HG03196 (cell line): ENCODE data around the gene PI4KA.
"Not testable (repeated sequence)": the region's sequence is repeated elsewhere in the genome, so short reads cannot be mapped to it uniquely, and the experiment has no call there.

Experiments
- ATAC-seq: cut with Tn5 transposase; IDR thresholded peaks from one replicate; pipeline ENCODE4 v1.9.1; 2021; ENCODE audit not compliant: unreplicated experiment

Gene PI4KA

GRCh38 chr22:20671409-20672081, 187.1 kb downstream of the PI4KA start:
- ATAC-seq, result no peak

DNA sequence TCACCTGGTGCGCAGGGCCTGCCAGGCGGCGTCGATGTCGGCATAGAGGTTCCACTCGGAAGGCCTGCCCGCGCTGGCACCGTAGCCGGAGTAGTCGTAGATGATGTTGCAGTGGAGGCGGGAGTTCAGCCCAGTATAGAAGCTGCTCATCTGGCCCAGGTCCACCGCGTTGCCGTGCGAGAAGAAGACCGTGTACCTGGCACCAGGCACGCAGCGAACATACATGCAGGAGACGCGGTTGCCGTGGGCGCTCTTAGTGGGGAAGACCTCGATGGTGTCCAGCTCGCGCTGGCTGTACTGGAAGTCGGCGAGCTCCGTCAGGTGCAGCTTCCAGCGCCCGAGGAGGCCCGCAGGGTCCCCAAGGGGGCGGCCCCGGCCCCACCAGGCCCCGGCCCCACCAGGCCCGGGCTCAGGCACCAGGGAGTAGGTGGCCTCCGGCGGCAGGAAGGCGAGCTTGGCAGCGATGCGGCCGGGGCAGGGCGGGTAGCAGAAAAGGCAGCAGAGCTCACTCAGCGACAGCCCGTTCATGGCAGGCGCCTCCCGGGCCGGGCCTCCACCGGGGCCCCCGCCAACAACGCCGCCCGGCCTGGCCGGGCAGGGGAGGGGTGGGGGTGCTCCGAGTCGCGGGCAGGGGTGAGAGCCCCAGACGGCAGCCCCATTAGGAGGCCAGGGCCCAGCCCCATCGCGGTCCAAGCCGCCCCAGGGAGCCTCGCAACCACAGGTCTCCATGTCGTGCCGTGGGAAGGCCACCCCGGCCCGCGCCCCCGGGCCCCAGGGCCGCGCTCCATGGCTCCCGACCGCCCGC, 188.0 kb downstream of the PI4KA start:
- not testable (repeated sequence) for ATAC-seq

- not testable (repeated sequence) for ATAC-seq
Observed at GRCh38 chr22:20669884-20670283, 188.7 kb downstream of the PI4KA start.

DNA sequence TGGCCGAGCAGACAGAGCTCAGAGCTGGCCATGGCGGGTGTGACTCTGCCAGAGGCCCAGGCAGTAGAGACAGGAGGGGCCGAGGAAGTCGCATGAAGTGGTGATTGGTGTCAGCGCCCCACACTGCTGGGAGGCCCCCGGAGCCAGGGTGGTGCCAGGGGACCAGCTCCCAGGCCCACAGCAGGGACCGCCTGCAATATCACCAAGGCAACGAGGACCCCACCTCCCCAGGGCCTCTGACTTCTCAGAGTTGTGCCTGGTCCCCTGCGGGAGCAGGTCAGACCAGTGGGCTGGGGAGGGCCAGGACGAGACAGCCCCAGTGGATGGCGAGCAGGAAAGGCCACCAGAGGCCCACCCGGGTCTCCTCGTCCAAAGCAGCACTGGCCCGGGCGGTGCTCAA, 189.1 kb downstream of the PI4KA start:
- ATAC-seq, result not testable (repeated sequence)

- ATAC-seq, result not testable (repeated sequence)
Observed at GRCh38 chr22:20668769-20669168, 189.8 kb downstream of the PI4KA start.

DNA sequence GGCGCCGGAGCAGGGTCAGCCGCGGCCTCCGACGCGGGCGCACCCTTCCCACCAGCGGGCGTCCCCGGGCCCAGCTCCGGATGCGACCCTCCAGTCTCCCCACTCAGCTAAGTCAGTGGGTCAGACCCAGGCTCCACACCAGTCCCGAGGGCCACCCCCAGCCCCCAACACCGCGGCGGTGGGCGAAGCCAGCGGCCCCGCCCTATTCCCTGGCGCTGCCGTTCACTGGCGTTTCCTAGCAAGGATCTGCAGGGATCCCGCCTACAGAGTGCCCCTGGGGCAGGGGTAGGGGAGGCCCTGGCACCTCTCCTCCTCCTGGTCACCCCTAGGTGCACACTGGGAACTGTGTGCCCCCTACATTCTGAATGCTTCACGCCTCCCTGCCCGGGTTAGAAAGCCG, 190.4 kb downstream of the PI4KA start:
- ATAC-seq, result not testable (repeated sequence)

GRCh38 chr22:20667548-20667947, 191.1 kb downstream of the PI4KA start:
- ATAC-seq, result not testable (repeated sequence)

DNA sequence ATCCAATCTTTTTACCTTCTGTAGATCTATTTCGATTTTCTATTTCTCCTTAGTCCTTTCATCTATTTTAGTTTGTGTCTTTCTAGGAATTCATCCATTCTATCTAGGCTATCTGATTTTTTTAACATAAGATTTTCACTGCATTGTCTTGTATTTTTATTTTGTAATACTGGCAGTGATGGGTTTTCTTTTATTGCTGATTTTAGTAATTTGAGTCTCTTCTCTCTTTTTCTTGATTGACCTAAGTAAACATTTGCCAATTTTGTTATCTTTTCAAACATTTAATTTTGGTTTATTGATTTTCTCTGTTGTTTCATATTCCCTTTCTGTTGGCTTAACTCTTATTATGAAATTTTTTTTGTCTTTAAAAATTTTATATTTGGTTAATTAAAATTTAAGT, 192.1 kb downstream of the PI4KA start:
- no peak for ATAC-seq

DNA sequence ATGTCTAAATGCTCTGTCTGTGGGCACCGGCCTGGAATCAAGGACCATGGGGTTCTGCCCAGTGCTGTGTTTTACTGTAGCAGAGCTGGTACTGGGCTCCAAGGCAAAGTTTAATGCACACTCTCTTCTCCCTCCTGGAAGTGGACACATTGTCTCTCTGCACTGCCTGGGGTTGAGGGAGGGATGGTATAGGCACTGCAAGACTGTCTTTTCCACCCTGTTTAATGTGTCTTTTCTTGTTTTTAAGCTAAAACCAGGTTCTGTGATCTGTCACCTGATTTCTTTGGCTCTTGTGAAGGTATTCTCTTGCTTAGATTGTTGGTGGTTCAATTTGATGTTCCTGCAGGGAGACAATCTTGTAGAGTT, 194.0 kb downstream of the PI4KA start:
- ATAC-seq, result no peak

DNA sequence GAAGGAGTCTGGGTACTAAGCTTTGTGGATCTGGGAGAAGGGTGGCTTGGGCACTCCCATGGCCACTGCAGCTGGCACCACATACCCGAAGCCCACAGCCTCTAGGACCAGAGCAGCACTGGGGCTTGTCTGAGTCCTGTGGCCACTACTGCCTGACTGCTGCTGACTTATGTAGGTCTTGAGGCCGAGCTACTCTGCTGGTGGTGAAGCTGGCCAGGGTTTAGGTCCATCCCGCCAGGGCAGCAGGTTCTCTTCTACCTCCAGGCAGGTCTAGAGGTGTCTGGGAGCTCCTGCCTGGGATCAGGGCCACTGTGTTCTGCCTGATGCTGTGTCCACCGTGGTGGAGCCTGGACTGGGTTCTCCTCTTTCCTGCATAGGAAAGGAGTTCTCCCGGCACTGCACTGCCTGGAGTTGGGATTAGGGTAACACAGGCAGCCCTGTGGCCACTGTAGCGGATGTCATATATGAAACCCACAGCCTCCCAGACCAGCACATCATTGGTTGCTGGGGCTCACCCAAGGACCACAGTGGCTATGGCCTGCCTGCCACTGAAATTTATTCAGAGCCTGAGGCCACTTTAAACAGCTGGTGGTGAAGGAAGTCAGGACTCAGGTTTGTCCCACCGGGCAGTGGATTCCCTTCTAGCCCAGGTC, 194.5 kb downstream of the PI4KA start:
- no peak for ATAC-seq

GRCh38 chr22:20663137-20663828, 195.3 kb downstream of the PI4KA start:
- ATAC-seq, result no peak

- not testable (repeated sequence) for ATAC-seq
Observed at GRCh38 chr22:20662524-20663036, 196.0 kb downstream of the PI4KA start.

GRCh38 chr22:20661473-20661872, 197.1 kb downstream of the PI4KA start:
- ATAC-seq, result no peak

- no peak for ATAC-seq
Observed at GRCh38 chr22:20660441-20661054, 198.1 kb downstream of the PI4KA start.

DNA sequence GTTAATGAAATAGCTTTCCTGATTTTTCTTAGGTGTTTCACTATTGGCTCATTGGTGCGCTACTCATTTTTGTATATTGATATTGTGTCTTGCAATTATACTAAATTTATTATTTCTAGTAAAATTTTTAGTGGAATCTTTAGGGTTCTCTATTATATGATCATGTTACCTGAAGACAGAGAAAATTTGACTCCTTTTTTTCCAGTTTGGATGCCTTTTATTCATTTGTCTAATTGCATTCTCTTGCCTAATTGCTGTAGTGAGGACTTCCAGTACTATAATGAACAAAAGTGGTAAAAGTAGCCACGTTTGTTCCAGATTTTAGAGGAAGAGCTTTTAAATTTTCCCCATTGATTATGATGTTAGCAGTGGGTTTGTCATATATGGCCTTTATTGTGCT, 198.7 kb downstream of the PI4KA start:
- no peak for ATAC-seq

DNA sequence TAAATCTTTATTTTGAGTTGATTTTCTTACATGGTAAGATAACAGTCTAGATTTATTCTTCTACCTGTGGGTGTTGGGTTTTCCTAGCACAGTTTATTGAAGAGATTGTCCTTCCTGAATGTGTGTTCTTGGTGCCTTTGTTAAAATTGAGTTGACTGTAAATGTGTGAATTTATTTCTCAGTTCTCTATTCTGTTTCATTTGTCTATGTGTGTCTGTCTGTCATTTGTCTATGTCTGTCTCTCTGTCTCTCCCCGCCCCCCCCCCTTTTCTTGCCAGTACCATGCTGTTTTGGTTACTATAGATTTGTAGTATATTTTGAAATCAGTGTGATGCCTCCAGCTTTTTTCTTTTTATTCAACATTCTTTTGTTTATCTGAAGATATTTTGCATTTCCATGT, 199.4 kb downstream of the PI4KA start:
- no peak for ATAC-seq

GRCh38 chr22:20658433-20659222, 200.0 kb downstream of the PI4KA start:
- no peak for ATAC-seq

DNA sequence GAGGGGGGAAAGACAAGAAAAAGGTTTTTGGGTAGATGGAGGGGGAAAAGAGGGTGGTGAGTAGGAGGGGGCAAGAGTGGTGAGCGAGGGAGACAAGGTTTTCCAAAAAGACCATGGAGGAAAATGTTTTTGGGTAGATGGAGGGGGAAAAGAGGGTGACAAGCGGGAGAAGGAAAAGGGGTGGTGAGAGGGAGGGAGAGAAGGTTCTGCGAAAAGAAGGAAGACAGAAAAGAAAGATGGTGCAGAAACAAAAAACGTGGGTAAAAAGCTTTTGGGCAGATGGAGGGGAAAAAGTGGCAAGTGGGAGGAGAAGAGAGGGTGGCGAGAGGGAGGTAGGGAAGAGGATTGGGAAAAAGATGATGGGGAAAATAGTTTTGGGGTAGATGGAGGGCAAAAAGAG, 200.6 kb downstream of the PI4KA start:
- no peak for ATAC-seq
